GM12801 (cell line): ENCODE results near the gene KHSRP.

Source experiments
- TF ChIP-seq, protein P1 (sequence below): IDR thresholded peaks from one replicate; pipeline ENCODE4 v1.5.1; 2011; ENCODE audit warnings: control low read depth; ENCODE audit not compliant: insufficient read length; ENCODE audit errors: extremely low read depth

The KHSRP gene, protein sequence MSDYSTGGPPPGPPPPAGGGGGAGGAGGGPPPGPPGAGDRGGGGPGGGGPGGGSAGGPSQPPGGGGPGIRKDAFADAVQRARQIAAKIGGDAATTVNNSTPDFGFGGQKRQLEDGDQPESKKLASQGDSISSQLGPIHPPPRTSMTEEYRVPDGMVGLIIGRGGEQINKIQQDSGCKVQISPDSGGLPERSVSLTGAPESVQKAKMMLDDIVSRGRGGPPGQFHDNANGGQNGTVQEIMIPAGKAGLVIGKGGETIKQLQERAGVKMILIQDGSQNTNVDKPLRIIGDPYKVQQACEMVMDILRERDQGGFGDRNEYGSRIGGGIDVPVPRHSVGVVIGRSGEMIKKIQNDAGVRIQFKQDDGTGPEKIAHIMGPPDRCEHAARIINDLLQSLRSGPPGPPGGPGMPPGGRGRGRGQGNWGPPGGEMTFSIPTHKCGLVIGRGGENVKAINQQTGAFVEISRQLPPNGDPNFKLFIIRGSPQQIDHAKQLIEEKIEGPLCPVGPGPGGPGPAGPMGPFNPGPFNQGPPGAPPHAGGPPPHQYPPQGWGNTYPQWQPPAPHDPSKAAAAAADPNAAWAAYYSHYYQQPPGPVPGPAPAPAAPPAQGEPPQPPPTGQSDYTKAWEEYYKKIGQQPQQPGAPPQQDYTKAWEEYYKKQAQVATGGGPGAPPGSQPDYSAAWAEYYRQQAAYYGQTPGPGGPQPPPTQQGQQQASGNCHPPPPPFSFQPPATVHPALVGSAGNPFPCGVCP

DNA sequence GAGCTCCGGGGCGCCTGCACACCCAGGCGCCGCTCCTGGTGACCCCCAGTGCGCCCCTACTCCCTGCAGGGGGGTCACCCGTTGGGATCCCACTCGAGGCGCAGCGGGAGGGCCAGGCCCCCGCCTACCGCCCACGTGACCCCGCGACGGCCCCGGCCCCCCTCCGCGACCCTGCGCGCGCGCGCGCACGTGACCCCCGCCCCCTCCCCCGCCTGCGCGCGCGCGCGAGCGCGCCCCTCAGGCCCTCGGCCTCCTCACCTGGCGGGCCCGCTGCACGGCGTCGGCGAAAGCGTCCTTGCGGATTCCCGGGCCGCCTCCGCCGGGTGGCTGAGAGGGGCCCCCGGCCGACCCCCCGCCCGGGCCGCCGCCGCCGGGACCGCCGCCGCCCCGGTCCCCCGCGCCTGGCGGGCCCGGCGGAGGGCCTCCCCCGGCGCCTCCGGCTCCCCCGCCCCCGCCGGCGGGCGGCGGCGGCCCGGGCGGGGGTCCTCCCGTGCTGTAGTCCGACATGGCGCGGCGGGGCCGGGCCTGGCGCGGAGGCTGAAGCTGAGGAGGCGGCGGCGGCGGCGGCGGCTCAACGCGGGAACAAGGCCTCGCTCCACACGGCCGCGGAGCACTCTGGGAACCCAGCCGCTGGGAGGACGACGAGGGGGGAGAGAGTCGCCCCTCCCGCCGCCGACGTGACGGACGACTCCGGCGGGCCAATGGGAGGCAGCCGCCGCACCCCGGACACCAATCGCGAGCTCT lies at the start of gene KHSRP:
KHSRP (minus strand) TSS at position 617 of the 744 bp plus-strand sequence; CDS start at position 507, 110 bp downstream.
- TF ChIP-seq, protein P1, sequence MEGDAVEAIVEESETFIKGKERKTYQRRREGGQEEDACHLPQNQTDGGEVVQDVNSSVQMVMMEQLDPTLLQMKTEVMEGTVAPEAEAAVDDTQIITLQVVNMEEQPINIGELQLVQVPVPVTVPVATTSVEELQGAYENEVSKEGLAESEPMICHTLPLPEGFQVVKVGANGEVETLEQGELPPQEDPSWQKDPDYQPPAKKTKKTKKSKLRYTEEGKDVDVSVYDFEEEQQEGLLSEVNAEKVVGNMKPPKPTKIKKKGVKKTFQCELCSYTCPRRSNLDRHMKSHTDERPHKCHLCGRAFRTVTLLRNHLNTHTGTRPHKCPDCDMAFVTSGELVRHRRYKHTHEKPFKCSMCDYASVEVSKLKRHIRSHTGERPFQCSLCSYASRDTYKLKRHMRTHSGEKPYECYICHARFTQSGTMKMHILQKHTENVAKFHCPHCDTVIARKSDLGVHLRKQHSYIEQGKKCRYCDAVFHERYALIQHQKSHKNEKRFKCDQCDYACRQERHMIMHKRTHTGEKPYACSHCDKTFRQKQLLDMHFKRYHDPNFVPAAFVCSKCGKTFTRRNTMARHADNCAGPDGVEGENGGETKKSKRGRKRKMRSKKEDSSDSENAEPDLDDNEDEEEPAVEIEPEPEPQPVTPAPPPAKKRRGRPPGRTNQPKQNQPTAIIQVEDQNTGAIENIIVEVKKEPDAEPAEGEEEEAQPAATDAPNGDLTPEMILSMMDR, result no peak

GRCh38 chr19:6473647-6474046 lies 49.0 kb upstream of the KHSRP start:
- TF ChIP-seq, protein P1, result no peak

- TF ChIP-seq, protein P1, result no peak
Measured at GRCh38 chr19:6472713-6473112, 48.1 kb upstream of the KHSRP start.

GRCh38 chr19:6471076-6471475 lies 46.5 kb upstream of the KHSRP start:
- TF ChIP-seq, protein P1, result no peak

- TF ChIP-seq, protein P1, result no peak
Measured at GRCh38 chr19:6470173-6470572, 45.6 kb upstream of the KHSRP start.

DNA sequence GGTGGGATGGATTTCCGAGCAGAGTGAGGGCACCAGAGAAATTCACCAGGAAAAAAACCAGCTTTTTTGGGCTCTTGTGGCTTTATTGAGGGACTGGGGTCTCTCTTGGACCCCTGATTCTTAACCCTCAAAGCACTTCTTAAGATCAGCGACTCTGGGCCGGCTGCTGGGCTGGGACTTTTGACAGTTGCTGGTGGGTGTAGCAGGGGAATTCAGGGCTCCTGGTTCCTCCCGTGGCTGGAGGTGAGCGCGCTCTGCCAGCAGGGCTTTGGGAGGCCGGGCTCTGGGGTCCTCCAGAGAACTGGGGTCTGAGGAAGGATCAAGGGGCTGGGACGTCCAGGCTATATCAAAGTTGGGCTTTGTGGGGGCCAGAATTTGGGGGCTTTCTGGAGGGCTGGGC lies 42.8 kb upstream of the KHSRP start:
- TF ChIP-seq, protein P1, result no peak
